Non-pigmented ciliary epithelial cell (primary cell): ENCODE measurements around the gene RAPGEF1.

Experiments used
- DNase-seq: peaks from one replicate; pipeline ENCODE4 v3.0.0-alpha.2; 2010; ENCODE audit warnings: low read depth

Gene RAPGEF1

GRCh38 chr9:131650254-131650653, 89.6 kb downstream of the RAPGEF1 start:
- DNase-seq: no peak

- DNase-seq: no peak
Measured at GRCh38 chr9:131649646-131650045, 90.2 kb downstream of the RAPGEF1 start.

GRCh38 chr9:131645078-131645776, 94.6 kb downstream of the RAPGEF1 start:
- DNase-seq: no peak

GRCh38 chr9:131642496-131643083, 97.3 kb downstream of the RAPGEF1 start:
- DNase-seq: no peak

GRCh38 chr9:131641618-131642495, 98.0 kb downstream of the RAPGEF1 start:
- DNase-seq: no peak

- DNase-seq: no peak
Measured at GRCh38 chr9:131640438-131641137, 99.3 kb downstream of the RAPGEF1 start.

GRCh38 chr9:131639769-131640437, 100.0 kb downstream of the RAPGEF1 start:
- no peak for DNase-seq

GRCh38 chr9:131636593-131636992, 103.3 kb downstream of the RAPGEF1 start:
- no peak for DNase-seq

GRCh38 chr9:131635892-131636291, 104.0 kb downstream of the RAPGEF1 start:
- DNase-seq: no peak

- DNase-seq: peak; percentile 93
Measured at GRCh38 chr9:131635285-131635684, 104.6 kb downstream of the RAPGEF1 start.

- DNase-seq: no peak
Measured at GRCh38 chr9:131633491-131634031, 106.3 kb downstream of the RAPGEF1 start.

GRCh38 chr9:131631306-131631705, 108.6 kb downstream of the RAPGEF1 start:
- no peak for DNase-seq

- DNase-seq: no peak
Measured at GRCh38 chr9:131630205-131630831, 109.6 kb downstream of the RAPGEF1 start.

- no peak for DNase-seq
Measured at GRCh38 chr9:131629825-131630204, 110.1 kb downstream of the RAPGEF1 start.

GRCh38 chr9:131629226-131629500, 110.7 kb downstream of the RAPGEF1 start:
- no peak for DNase-seq

GRCh38 chr9:131628459-131629225, 111.2 kb downstream of the RAPGEF1 start:
- no peak for DNase-seq

- DNase-seq: peak; percentile 80
Measured at GRCh38 chr9:131627648-131628458, 112.0 kb downstream of the RAPGEF1 start.

- no peak for DNase-seq
Measured at GRCh38 chr9:131627326-131627647, 112.6 kb downstream of the RAPGEF1 start.

GRCh38 chr9:131625790-131626670, 113.8 kb downstream of the RAPGEF1 start:
- peak; percentile 4 for DNase-seq
